ENCODE measurements around the gene FADS6.

DNA sequence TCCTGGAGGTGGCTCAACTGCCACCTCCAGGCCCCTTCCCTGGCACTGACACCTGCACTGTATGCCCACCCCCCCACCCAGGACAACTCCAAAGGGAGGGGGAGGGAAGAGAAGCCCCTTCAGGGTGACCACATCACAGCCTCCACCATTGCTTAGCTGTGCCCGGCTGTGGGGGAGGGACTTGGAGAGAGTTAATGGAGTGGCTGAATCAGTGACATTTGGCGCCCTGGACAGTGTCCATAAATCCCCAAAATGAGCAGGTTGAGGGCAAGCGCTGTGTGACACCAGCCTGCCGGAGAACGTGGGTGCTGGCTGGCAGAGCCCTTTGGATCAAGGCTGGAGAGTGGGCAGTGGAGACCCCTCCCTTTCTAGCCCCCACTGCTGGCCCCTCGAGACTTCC lies 28.7 kb upstream of the FADS6 start:
- TF ChIP-seq POLR2A (IDR thresholded peaks at IDR 0.05): no peak
- TF ChIP-seq, protein P1, sequence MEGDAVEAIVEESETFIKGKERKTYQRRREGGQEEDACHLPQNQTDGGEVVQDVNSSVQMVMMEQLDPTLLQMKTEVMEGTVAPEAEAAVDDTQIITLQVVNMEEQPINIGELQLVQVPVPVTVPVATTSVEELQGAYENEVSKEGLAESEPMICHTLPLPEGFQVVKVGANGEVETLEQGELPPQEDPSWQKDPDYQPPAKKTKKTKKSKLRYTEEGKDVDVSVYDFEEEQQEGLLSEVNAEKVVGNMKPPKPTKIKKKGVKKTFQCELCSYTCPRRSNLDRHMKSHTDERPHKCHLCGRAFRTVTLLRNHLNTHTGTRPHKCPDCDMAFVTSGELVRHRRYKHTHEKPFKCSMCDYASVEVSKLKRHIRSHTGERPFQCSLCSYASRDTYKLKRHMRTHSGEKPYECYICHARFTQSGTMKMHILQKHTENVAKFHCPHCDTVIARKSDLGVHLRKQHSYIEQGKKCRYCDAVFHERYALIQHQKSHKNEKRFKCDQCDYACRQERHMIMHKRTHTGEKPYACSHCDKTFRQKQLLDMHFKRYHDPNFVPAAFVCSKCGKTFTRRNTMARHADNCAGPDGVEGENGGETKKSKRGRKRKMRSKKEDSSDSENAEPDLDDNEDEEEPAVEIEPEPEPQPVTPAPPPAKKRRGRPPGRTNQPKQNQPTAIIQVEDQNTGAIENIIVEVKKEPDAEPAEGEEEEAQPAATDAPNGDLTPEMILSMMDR (IDR thresholded peaks at IDR 0.05 in 4 of 5, conservative IDR thresholded peaks at IDR 0.05 in 1 of 5): no peak

All from gastrocnemius medialis (tissue), 4 donors.